Activated effector memory CD4-positive, alpha-beta T cell treated with Interleukin-2 at 50 U/mL for 16 hours (primary cell): ENCODE results near the gene SLC35B3.
"Not testable (repeated sequence)": the region's sequence is repeated elsewhere in the genome, so short reads cannot be mapped to it uniquely, and the experiment has no call there.

Source experiments
- DNase-seq: peaks from one replicate; pipeline ENCODE4 v3.0.0-alpha.2; 2020

Gene SLC35B3

DNA sequence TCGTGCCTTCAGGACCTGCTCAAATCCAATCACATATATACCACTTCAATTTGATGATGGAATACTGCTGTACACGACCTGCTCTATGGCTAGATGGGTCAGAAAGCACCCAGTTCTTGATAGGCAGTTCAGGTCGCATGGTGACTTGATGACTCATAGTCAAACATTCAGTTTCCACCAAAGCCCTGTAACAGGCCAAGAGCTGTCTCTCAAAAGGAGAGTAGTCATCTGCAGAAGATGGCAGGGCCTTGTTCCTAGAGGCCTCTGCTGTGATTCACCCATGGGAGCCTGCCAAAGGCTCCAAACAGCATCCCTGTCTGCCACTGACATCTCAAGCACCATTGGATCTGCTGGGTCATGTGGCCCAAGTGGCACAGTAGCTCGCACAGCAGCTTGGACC is 29.4 kb downstream of the SLC35B3 start:
- DNase-seq: not testable (repeated sequence)

DNA sequence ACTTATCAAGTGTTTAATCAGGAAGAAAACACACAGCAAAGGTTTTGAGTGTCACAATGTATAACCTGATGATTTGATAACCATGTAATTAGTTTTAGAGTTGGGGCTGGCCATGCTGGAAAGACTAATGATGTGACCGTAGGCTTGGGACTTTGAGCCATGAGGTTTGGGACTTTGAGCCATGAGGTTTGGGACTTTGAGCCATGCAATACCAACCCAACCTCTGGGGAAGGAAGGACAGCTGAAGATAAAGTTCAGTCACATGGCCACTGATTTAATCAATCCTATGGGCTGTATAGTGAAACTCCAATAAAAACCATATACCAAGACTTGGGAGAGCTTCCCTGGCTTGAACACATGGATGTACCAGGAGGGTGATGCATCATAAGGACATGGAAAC is 32.8 kb downstream of the SLC35B3 start:
- no peak for DNase-seq

DNA sequence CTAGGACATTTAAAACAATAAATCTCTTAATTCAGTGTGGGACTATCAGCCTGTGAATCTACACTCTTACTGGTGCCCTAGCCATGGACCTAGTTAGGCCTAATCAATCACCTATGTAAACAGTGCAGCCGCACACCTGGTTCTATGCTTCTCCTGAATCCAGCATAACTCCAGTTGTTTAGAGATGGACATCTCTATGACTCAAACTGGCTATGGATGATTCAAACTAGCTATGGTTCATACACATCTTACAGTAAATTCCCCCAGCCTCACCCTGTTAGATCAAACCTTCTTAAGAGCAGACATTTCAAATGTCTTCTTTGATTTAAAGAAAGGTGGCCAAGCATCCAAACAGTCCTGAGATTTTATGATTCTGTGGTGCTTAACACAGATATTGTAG is 34.7 kb downstream of the SLC35B3 start:
- DNase-seq: no peak

DNA sequence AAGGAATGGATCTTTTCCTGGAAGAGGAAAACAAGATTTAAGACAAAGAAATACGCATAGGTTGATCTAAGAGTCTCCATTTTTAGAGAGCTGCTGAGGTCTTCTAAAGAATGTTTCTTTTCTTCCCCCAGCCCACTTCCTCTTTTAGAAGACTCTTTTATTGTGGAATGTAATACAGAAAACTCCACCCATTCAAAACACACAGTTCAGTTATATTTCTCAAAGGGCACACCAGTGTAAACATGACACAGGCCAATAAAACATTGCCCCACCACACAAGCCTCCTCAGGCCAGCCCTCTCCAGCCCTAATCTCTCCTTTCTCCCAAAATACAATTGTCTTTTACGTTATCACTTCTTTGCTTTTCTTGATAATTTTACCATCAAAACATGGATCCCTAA is 42.8 kb downstream of the SLC35B3 start:
- DNase-seq: no peak

DNA sequence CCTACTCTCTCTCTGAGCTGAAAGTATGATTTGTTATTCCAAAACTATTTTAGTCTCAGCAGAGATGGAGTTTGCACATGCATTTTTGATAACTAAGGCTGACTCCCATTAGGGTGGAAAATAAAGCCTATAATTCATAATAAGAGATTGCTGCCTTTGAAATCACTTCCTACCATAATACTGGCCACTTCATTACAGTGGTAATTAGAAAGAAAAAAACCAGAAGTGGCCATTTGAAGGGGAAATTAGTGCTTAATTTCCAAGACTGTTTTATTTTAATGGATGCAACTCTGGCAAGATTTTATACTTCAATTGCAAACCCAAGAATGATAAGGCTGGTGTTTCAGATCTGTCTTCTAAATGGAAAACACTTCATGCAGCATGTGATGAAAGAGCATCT is 43.4 kb downstream of the SLC35B3 start:
- DNase-seq: no peak

DNA sequence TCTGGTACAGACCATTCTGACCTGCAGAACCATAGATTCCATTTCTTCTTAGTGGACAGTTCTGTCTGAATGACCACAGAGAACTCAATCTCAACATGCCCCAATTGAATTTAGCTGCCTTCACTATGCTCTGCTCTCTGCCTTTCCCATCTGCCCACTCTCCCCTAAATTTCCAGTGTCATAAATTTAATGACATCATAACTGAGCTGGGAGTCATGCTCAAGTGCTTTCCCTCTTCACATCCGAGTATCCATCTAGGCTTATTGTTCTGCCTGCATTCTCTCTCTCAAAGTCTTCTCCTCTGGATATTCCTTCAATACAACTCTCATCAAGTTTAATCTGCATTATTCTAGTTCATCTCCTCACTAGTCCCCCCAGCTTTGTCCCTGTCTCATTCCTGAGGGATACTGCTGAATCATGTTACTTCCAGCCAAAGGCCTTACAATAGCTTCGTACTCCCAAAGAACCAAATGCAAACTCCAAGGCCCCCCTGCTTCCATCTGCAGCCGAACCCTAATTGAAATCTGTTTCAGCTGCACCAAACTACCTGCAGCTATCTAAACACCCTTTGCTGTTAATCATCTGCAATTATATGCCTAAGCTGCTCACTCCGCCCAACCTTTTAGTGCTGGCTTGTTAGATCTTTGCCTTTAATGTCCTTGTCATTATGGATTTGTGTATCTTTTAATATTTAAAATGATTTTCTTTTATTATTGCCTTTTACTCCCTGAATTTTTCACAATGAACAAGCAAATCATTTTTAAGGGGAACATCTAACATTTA is 46.1 kb downstream of the SLC35B3 start:
- no peak for DNase-seq

DNA sequence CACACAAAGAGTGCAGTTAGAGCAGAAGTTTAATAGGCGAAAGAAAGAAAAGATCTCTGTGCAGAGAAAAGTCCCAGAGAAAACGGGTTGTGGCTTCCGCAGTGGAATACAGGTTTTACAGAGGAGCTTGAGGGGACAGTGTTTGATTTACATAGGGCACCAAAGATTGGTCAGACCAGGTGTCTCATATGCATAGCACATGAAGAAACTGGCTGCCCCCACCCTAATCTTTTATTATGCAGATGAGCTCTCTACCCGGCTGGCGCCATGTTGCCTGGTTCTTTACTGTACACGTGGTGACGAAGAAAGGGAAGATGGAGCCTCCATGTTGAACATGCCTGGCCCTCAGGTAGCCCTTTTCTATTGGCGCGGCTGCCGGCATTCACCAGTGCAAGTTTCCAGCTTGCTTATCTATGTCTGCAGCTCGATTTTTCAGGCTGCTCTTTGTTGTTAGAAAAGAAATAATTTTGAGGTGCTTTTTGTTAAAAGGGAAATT is 47.4 kb downstream of the SLC35B3 start:
- DNase-seq: no peak

DNA sequence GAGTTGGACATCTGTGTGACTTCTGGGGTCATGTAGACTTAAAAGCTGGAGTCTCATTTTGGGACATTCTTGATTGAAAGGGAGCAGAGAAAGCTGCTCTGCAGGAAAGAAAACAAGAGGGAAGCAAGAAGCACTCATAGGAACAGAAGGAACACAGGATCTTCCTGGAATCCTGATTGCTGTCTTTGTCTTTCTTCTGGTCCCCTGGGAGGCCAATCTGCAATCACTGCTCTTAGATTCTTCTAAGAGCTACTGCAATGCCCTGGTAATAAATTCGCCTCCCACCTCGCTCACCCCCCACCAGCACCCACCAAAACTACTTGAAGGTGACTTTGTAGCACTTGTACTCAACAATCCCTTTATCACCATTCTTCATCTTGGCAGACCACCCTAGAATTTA is 51.8 kb downstream of the SLC35B3 start:
- no peak for DNase-seq

DNA sequence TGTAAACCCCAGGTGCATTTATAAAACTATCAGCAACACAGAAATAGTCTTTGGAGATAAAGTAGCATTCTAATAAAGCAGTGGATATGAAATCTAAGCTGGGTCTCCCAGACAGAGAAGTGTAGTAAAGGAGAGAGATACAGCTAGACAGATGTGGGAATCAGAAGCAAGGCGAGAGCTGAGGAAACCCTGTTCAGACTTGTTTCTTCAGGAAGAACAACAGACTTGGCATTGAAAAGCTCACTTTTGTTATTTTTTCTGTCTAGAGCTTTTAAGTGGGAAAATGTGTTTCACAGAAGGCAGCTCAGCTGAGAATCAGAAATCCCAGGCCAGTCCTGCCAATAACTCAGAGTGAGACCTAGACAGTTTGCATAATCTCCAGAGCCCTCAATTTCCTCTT is 52.9 kb downstream of the SLC35B3 start:
- no peak for DNase-seq

DNA sequence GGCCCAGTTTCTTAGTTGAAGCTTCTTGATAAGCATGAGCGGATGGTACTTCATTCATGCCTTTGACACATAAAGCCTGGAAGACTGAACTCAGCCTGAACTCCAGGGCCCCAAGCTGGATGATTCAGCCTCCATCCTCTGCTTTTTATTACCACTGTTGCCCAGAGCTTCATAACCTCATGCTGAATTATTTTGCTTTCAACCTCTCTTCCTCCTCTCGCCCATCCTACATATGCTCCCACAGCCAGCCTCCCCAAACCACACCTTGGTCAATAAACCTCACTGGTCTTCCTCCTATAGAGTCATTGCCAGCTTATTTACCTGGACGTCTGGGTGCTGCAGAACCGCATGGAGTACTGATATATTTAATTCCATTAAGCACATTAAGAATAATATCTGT is 59.4 kb downstream of the SLC35B3 start:
- no peak for DNase-seq
